GM21423 (cell line): ENCODE measurements around the gene MBTD1.
"Not testable (repeated sequence)": the region's sequence is repeated elsewhere in the genome, so short reads cannot be mapped to it uniquely, and the experiment has no call there.

Experiments used
- ATAC-seq: cut with Tn5 transposase; IDR thresholded peaks from one replicate; pipeline ENCODE4 v1.9.1; 2021; ENCODE audit warnings: mild to moderate bottlenecking, moderate library complexity; ENCODE audit not compliant: unreplicated experiment

Gene MBTD1

GRCh38 chr17:51191895-51192294 is 68.0 kb downstream of the MBTD1 start:
- no peak for ATAC-seq

DNA sequence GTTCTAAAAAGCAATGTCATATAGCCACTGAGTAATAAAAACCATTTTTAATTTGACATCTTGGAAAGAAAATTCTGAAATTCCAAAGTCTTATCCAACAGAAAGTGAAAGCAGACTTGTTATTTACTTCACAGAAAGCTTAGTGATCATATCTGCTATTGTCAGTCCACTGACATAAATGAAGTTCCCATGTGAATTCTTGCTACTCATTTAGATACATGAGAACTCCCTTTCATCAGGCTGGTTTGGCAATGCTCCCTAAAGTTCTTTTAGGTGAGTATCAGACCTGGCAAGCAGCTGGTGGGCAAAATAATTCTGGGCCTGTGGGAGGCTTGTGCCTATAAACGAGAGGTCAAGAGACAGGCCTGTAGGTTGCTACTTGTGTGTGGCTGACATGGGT is 70.2 kb downstream of the MBTD1 start:
- ATAC-seq = no peak

DNA sequence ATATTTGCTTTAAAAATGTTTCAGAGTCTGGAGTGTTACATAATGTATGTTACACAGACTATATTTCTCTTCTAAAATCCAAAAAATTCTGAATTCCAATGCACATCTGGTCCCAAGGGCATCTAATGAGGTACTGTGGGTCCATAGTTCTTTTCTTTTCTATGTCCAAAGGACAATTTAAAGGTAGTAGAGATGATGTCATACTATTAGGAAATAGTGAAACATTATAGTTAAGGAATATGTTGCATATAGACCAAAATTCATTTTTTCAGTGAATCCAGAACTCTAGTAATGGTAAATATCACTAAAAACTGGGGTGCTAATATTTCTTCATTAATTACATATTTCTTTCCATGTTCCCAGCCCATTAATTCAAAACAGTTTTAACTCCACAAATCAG is 70.7 kb downstream of the MBTD1 start:
- ATAC-seq = no peak

- ATAC-seq = no peak
Observed at GRCh38 chr17:51188271-51188833, 71.5 kb downstream of the MBTD1 start.

- ATAC-seq = no peak
Observed at GRCh38 chr17:51185763-51186332, 74.0 kb downstream of the MBTD1 start.

DNA sequence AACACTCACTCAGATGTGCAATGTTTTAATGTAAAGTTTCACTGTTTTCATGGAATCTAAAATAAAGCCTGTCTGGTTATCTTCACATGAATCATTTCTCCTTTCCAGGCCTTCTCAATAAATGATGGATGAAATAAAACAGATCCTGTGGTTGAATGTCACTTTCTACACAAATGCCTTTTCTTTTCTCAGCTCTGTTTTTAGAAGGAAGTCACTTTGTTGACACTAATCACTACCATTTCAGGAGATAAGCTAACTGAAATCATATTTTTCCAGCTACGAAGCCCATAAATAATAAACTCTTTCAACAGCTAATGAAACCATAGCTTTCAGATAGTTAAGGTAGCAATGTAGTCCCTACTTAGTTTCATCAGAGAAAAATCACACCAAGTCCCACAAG is 75.7 kb downstream of the MBTD1 start:
- no peak for ATAC-seq

DNA sequence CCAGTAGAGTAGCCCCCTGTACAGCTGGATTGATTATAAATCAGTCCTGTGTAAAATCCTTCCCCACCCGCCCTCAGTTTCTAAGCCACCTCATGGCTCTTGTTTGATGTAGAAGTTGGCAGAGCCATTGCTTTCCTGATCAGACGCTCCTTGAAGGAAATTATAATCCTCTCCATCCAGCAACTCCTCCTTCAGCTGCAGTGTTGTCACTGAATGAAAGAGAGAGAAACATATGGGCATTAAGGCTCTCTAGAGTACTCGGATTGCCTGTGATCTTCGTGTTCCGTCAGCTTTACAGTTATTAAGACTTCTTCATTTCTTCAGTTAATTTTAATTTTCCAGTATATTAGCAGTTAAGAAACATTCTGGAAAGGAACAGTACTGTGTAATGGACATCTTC is 79.4 kb downstream of the MBTD1 start:
- no peak for ATAC-seq

DNA sequence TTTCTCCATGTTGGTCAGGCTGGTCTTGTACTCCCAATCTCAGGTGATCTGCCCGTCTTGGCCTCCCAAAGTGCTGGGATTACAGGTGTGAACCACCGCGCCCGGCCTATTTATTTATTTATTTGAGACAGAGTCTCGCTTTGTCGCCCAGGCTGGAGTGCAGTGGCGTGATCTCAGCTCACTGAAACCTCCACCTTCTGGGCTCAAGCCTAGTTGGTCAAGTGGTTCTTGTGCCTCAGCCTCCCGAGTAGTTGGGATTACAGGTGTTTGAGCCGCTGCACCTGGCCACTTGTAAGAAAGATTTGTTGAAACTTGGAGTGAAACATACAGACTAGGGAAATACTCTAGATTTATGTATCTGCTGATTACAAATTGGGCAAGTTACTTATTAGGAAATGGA is 87.8 kb downstream of the MBTD1 start:
- not testable (repeated sequence) for ATAC-seq

- no peak for ATAC-seq
Observed at GRCh38 chr17:51170736-51171135, 89.1 kb downstream of the MBTD1 start.

DNA sequence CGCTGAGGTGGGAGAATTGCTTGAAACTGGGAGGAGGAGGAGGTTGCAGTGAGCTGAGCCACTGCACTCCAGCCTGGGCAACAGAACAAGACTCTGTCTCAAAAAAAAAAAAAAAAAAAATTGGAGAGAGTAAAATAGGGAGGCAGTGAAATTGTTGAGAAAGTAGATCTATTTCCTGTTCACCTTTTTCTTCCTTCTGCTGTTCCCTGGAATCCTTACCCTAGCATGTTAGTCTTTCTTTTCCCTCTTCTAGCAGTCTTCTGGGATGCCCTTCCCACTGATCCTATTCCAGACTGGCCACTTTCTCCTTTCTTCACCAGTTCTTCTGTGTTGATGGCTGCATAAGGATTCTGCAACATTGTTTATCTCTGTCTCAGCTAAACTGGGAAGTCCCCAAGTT is 90.5 kb downstream of the MBTD1 start:
- no peak for ATAC-seq

DNA sequence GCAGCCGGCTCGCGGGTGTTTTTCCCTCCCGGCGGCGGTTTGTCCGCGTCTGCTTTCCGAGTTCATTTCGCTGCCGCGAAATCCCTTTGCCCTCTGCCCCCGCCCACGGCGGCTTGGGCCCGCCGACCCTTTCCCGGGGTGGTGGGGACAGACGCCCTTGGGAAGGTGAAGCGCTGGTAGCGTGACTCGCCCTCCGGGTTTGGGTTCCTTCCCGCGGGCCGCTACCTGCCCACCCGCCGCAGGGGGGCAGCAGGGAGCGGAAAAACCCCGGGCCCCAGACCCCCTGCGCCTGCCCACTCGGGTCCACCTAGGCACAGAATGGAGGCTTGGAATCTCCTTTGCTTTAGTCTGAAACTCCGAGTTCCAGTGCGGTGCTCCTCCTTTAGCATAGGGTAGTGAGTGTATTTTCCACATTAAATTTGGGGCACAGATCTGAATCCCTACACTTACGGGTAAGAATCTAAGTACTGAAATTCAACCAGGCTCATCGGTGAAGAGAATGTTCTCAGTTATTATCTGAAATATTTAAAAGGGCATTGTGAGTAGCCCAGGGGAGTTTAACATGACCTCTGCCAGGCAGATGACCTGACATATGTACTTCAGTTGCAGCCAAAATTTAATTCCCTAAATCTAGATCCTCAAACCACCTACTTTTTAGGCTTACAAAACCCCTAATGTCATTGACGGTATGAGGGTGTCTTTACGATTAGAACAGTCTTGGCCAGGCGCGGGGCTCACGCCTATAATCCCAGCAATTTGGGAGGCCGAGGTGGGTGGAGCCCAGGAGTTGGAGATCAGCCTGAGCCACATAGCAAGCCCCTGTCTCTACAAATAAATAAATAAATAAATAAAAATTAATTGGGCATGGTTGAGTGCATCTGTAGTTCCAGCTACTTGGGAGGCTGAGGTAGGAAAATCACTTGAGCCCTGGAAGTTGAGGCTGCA is 92.6 kb downstream of the MBTD1 start:
- peak; percentile 42 for ATAC-seq

DNA sequence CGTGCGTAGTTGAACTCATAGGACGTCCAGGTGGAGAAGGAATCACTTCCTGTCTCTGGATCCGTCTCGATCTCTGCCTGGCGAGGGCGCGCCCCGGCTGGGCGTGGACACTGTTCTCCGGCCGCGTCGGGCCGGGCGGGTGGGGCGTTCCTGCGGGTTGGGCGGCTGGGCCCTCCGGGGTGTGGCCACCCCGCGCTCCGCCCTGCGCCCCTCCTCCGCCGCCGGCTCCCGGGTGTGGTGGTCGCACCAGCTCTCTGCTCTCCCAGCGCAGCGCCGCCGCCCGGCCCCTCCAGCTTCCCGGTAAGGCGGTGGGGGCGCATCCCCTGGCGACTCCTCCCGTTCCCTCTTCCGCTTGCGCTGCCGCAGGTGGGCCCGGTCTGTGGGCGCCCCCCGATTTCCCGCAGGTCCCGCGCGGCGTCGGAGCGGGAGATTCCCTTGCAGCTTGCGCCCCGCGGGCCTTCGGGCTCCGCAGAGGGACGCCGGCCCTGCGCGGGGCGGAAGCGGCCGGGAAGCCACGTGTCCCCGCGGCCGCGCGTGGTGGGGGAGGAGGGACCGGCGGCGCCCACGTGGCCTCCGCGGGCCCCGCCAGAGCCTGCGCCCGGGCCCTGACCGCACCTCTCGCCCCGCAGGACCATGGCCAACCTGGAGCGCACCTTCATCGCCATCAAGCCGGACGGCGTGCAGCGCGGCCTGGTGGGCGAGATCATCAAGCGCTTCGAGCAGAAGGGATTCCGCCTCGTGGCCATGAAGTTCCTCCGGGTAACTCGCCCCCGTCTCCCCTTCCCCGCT is 93.5 kb downstream of the MBTD1 start, which contains the start of gene NME2:
TSS of gene NME2 (plus strand) at position 214 of the 789 bp plus-strand sequence. CDS start at position 634, 420 bp downstream.
- ATAC-seq = peak; percentile 86

DNA sequence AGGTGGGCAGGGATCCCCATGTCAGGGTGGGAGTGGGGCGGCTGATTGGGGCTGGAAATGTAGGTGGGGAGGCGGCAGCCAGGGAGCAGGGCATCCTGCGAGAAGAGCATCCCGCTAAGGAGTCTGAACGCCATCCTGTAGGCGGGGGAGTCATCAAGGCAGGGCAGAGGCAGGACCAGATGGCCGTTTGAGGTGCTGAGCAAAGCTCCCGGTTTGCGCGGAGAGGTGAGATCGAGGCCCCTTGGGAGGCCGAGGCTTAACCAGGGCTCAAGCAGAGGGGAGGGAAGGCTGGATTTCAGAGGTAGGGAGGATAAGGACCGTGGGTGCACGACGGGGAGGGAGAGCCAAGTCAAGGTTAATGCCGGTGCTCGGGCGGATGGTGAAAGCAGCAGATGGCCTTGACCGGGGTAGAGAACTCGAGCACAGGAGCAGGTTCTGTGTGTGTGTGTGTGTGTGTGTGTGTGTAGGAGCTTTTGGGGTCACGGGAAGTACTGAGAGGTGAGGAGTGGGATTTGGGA is 94.1 kb downstream of the MBTD1 start:
- peak; percentile 6 for ATAC-seq

GRCh38 chr17:51164911-51165679 is 94.8 kb downstream of the MBTD1 start:
- no peak for ATAC-seq

- no peak for ATAC-seq
Observed at GRCh38 chr17:51161541-51161940, 98.3 kb downstream of the MBTD1 start.

GRCh38 chr17:51159604-51160003 is 100.2 kb downstream of the MBTD1 start:
- ATAC-seq = no peak

GRCh38 chr17:51155416-51155815 is 104.4 kb downstream of the MBTD1 start:
- no peak for ATAC-seq

- ATAC-seq = no peak
Observed at GRCh38 chr17:51154176-51154575, 105.7 kb downstream of the MBTD1 start.

DNA sequence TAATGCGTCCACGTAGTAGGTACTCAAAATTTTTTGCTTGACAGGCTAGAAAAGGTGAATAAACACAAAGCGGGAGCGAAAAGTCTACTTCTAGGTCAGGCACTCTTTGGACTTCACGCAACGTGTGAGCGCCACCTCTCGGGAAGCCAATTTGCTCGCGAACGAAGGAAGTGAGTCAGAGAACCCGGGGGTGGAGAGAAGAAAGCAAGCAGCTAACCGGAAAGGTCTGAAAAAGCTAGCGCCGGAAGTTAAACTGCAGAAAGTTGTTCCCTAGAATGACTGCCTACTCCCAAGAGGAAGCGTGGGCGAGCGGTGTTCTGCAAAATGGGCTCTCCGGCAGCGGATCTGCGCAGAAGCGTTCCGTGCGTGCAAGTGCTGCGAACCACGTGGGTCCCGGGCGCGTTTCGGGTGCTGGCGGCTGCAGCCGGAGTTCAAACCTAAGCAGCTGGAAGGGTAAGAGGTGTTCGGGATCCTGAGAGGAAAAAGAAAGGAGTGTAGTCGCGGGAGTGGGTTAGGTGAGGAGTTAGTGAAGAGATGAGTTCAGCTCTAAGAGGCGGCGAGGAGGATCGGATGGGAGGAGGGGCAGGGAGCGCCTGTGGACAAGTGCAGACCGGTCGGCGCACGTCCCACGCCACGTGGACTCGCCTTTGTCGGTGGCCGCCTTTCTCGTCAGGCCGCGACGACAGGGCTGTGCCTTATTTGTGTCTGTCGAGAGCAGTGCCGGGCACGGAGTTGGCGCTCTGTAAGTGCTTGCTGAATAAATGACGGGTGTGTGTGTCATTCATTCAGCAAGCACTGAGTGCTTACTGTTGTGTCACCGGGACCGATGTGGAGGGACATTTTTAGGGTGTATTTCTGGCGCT is 106.4 kb downstream of the MBTD1 start, which contains the start of gene NME1:
TSS of gene NME1 (plus strand) at position 350 of the 863 bp plus-strand sequence. CDS start 2,096 bp downstream, outside the sequence.
- peak; percentile 91 for ATAC-seq
